Measurements from ENCODE around the gene EDARADD. TPM values are rescaled to one million over a fixed set of nuclear protein-coding genes. Genes with fewer than 3 reads are reported as not detected.
A peak's percentile ranks its signal among the peaks of the same experiment; 100 is the strongest.

EDARADD gene
- total RNA-seq, 1 donor from 2014 or later: 9.4 TPM

DNA sequence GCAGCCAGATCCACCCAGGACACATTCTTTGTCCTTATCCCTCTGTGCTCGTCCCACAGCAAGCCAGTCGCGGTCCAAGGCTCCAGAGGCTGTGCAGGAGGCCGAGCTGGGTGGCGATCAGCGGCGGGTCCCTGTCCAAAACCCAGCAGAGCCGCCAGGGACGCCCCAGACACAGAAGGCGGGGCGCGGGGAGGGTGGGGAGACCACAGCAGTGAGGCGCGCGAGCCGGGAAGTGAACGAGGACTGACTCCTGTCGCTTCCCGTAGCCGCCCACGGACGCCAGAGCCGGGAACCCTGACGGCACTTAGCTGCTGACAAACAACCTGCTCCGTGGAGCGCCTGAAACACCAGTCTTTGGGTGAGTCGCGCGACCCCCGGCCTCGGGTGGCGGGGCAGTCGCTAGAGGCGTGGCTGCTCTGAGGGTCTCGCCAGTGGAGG lies 129.6 kb downstream of the EDARADD start, which contains the start of gene LGALS8:
LGALS8 (plus strand) TSS at position 279 of the 438 bp plus-strand sequence. CDS start 2,089 bp downstream, outside the sequence.
- TF ChIP-seq, protein P1, sequence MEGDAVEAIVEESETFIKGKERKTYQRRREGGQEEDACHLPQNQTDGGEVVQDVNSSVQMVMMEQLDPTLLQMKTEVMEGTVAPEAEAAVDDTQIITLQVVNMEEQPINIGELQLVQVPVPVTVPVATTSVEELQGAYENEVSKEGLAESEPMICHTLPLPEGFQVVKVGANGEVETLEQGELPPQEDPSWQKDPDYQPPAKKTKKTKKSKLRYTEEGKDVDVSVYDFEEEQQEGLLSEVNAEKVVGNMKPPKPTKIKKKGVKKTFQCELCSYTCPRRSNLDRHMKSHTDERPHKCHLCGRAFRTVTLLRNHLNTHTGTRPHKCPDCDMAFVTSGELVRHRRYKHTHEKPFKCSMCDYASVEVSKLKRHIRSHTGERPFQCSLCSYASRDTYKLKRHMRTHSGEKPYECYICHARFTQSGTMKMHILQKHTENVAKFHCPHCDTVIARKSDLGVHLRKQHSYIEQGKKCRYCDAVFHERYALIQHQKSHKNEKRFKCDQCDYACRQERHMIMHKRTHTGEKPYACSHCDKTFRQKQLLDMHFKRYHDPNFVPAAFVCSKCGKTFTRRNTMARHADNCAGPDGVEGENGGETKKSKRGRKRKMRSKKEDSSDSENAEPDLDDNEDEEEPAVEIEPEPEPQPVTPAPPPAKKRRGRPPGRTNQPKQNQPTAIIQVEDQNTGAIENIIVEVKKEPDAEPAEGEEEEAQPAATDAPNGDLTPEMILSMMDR (IDR thresholded peaks at IDR 0.05; ENCODE audit: unreplicated experiment): no peak
- Mint-ChIP-seq H3K36me3 (ENCODE audit: low read depth, unreplicated experiment) (peaks cover 18% of the 10 kb centered on the region), H3K4me1 (ENCODE audit: unreplicated experiment) (peaks cover 30% of the 10 kb centered on the region), H3K9me3 (ENCODE audit: unreplicated experiment) (no peaks in the 10 kb centered on the region), H3K27ac (ENCODE audit: unreplicated experiment) (peak within 1 kb of the TSS; percentile 97), H3K27me3 (ENCODE audit: unreplicated experiment) (peaks cover 11% of the 10 kb centered on the region), H3K4me3 (ENCODE audit: unreplicated experiment) (peak within 1 kb of the TSS; percentile 95)
- peak; percentile 80 for DNase-seq (ENCODE audit: low spot score)

DNA sequence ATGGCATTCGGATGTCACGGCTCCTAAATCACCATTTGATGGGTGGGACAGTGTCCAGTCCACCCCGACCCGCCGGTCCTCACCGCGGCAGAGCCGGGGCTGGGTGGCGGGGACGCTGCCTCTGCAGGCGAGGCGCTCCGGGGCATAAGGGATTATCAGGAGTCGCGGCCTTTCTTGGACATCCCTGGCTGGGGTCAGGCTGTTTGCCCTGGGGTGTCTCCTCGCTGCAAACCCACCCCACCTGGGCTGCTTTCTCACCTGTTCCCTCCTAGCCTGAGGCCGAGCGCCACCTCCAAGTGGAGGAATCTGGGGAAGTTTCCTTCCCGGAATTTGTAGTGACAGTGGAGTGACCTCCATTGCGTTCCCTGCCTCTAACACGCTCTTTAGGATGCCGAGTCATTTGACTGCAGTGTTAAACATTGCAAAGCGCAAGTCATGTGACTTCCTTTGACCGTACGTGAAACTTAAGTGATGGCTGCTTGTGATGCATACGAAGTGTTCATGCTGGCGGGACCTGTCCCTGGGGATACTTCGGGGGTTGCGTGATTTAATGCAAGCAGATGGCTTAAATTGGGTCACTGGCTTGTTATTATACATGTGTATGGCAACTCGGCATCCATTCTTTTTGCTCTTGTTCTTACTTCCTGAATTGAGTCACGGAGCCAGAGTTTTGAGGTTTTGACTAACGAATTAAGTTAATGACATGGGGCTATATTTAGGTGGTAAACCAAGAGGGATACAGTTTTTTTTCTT lies 130.2 kb downstream of the EDARADD start:
- peaks cover 18% of the 10 kb centered on the region for H3K36me3 Mint-ChIP-seq (ENCODE audit: low read depth, unreplicated experiment)
- H3K4me1 Mint-ChIP-seq (ENCODE audit: unreplicated experiment): peaks cover 30% of the 10 kb centered on the region
- peaks cover 11% of the 10 kb centered on the region for H3K27me3 Mint-ChIP-seq (ENCODE audit: unreplicated experiment)
- H3K27ac Mint-ChIP-seq (ENCODE audit: unreplicated experiment): peak overlapping the region; percentile 97
- H3K9me3 Mint-ChIP-seq (ENCODE audit: unreplicated experiment): no peaks in the 10 kb centered on the region
- TF ChIP-seq, protein P1 (IDR thresholded peaks at IDR 0.05; ENCODE audit: unreplicated experiment): no peak
- DNase-seq (ENCODE audit: low spot score): peak; percentile 34
- H3K4me3 Mint-ChIP-seq (ENCODE audit: unreplicated experiment): peak overlapping the region; percentile 95

DNA sequence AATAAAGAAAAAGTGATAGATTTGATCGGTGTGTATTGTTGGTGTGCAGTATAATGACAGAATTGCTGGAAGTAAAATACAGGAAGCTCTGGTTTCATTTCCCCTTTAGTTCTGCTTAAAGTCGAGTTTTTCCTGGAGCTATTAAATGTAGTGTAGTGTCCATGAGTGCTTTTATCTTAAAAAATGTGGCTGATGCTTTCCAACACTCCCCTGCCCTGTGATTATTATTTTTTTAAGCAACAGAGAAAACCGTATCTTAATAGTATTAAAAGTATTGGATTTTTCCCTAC lies 130.8 kb downstream of the EDARADD start:
- Mint-ChIP-seq H3K27ac (ENCODE audit: unreplicated experiment) (peak overlapping the region; percentile 97), H3K27me3 (ENCODE audit: unreplicated experiment) (peaks cover 11% of the 10 kb centered on the region), H3K9me3 (ENCODE audit: unreplicated experiment) (no peaks in the 10 kb centered on the region)

DNA sequence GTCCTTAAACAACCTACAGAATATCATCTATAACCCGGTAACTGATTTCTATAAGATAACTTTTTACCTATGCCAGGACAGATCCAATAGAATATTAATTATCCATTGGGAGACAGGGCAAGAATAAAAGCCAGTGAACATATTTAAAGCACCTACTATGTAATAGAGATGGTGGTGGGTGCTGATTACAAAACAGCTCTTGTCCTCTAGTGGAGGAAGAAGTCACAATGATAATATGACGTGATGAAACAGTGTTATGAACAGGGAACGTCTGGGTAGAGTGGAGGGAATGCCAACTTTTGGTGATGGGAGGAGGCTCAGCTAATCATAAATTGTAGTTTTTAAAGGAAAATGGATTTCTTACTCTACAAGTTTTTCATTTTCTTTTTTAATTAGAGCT lies 132.0 kb downstream of the EDARADD start:
- peak overlapping the region; percentile 8 for H3K4me3 Mint-ChIP-seq (ENCODE audit: unreplicated experiment)
- H3K27ac Mint-ChIP-seq (ENCODE audit: unreplicated experiment): peak overlapping the region; percentile 27

More for the DNA sequence above, 130.8 kb downstream of the EDARADD start:
- Mint-ChIP-seq H3K4me3 (ENCODE audit: unreplicated experiment) (peak overlapping the region; percentile 95), H3K36me3 (ENCODE audit: low read depth, unreplicated experiment) (peaks cover 18% of the 10 kb centered on the region), H3K4me1 (ENCODE audit: unreplicated experiment) (peaks cover 30% of the 10 kb centered on the region)
- TF ChIP-seq, protein P1 (IDR thresholded peaks at IDR 0.05; ENCODE audit: unreplicated experiment): no peak
- DNase-seq (ENCODE audit: low spot score): no peak

DNA sequence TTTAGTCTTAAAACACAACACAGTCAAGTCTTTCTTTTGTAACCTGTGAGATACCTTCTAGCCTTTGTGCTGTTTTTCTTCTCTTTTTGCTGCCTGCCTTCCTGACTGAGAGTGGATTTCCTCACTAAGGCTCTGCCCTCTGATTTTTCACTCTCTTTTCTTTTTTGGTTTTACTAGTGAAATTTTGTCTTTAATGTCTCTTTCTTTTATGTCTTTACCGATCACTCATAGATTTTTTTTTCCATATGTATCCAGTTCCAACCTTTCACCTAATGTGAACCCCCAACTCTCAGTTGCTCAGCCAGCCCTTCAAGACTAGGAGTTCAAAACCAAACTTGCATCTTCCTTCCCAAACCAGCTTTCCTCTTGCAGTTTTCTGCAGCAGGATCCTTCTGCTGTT lies 136.2 kb downstream of the EDARADD start:
- Mint-ChIP-seq H3K4me1 (ENCODE audit: unreplicated experiment) (peaks cover 24% of the 10 kb centered on the region), H3K27me3 (ENCODE audit: unreplicated experiment) (no peaks in the 10 kb centered on the region), H3K36me3 (ENCODE audit: low read depth, unreplicated experiment) (peaks cover 25% of the 10 kb centered on the region), H3K9me3 (ENCODE audit: unreplicated experiment) (no peaks in the 10 kb centered on the region), H3K4me3 (ENCODE audit: unreplicated experiment) (no peak overlapping the region), H3K27ac (ENCODE audit: unreplicated experiment) (peak overlapping the region; percentile 14)
- TF ChIP-seq, protein P1 (IDR thresholded peaks at IDR 0.05; ENCODE audit: unreplicated experiment): no peak
- DNase-seq (ENCODE audit: low spot score): no peak

More for the DNA sequence above, 132.0 kb downstream of the EDARADD start:
- TF ChIP-seq, protein P1 (IDR thresholded peaks at IDR 0.05; ENCODE audit: unreplicated experiment): no peak
- H3K4me1 Mint-ChIP-seq (ENCODE audit: unreplicated experiment): peaks cover 37% of the 10 kb centered on the region
- peaks cover 18% of the 10 kb centered on the region for H3K36me3 Mint-ChIP-seq (ENCODE audit: low read depth, unreplicated experiment)
- no peaks in the 10 kb centered on the region for H3K9me3 Mint-ChIP-seq (ENCODE audit: unreplicated experiment)
- peaks cover 8% of the 10 kb centered on the region for H3K27me3 Mint-ChIP-seq (ENCODE audit: unreplicated experiment)
- no peak for DNase-seq (ENCODE audit: low spot score)
